ENCODE measurements around the gene EIF3I. TPM values are rescaled to one million over a fixed set of nuclear protein-coding genes. Genes with fewer than 3 reads are reported as not detected.

Gene EIF3I
- total and polyA plus RNA-seq, 2 experiments from 2014 or later, result 259 to 286 TPM

DNA sequence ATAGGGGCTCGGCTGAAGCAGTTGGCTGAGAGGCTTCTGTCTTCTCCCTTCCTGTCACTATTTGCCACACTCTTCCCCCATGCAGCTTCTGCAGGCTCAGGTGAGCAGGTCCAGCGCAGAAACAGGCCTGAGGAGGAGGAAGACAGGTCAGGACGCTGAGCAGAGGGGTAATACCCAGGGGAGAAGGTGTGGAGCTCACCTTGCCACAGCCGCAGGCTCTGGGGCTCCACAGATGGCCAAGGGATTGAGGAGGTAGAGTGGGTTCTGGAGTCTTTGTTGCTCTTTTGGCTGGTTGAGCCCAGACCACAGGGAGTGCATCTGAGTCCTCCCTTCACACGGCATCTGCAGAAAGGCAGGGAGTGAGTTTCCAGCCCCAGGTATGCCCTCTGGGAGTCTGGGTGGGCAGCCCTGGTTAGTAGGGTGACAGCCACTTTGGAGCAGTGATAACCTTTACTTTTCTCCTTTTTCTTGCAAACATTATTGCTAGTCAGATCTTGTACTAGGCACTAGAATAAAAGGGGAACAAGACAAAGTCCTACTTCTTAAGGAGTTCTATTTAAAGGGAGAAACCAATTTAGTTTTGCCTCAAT is 9.7 kb downstream of the EIF3I start:
- H3K4me1 ChIP-seq (ENCODE audit: insufficient read depth), result peaks cover 14% of the 10 kb centered on the region
- no peaks in the 10 kb centered on the region for H3K27me3 ChIP-seq (replicated peaks; ENCODE audit: insufficient read depth)
- 0 out of 2 replicates have a peak, but pooled peaks cover 7% of the 10 kb centered on the region for H3K79me2 ChIP-seq (ENCODE audit: insufficient read depth)
- WGBS, 2 experiments (ENCODE audit: low coverage in 1 of 2, low lambda C conversion rate in 2 of 2, missing lambda C conversion rate in 2 of 2), result 82 to 83% methylated on average over 5 of the region's 5 CpGs
- no peaks in the 10 kb centered on the region for H4K20me1 ChIP-seq (ENCODE audit: insufficient read depth)
- no peak overlapping the region for H2AFZ ChIP-seq
- H3K36me3 ChIP-seq (ENCODE audit: low read depth), result peaks cover 40% of the 10 kb centered on the region
- H3K9me3 ChIP-seq (ENCODE audit: low read depth), result no peaks in the 10 kb centered on the region
- H3F3A ChIP-seq (ENCODE audit: insufficient read depth), result peaks cover 33% of the 10 kb centered on the region
- DNase-seq, result no peak
- in situ Hi-C loops (cut with MboI), result no loop called here
- TF ChIP-seq EZH2 (IDR thresholded peaks at IDR 0.05; ENCODE audit: insufficient read depth, poor library complexity, severe bottlenecking) (no peak), EZH2phosphoT487 (IDR thresholded peaks at IDR 0.05; ENCODE audit: insufficient read depth, low read depth) (no peak)
- no peak overlapping the region for H3K4me2 ChIP-seq (ENCODE audit: unreplicated experiment)
- no peak overlapping the region for H3K27ac ChIP-seq
- no peaks in the 10 kb centered on the region for H3K9me2 ChIP-seq (ENCODE audit: insufficient read depth)
- no peak overlapping the region for H3K9ac ChIP-seq
- no peak overlapping the region for H3K4me3 ChIP-seq

DNA sequence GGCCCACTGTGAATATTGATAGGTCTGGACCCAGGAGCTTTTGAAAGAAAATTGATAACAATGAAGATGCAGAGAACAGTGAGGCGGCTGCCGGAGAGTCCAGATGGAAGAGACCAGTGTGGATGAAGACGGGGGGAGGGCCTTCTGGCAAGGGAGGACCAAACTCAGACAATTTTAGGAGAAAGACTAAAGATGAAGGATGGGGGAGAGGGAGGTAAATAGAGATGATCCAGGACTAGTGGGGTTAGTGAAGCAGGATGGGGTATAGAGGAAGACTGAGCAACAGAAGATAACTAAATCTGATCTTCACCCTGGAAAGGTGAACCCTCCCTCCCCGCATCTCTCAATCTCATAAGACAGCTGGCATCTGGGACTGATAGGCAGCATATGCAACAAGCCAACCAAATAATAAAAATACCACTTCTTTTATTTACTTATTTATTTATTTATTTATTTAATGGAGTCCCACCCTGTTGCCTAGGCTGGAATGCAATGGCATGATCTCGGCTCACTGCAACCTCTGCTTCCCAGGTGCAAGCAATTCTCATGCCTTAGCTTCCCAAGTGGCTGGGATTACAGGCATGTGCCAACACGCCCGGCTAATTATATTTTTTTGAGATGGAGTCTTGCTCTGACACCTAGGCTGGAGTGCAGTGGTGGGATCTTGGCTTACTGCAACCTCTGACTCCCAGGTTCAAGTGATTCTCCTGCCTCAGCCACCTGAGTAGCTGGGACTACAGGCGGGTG is 10.5 kb downstream of the EIF3I start:
- Histone ChIP-seq H4K20me1 (ENCODE audit: insufficient read depth) (no peaks in the 10 kb centered on the region), H3F3A (ENCODE audit: insufficient read depth) (peaks cover 35% of the 10 kb centered on the region), H3K9ac (no peak overlapping the region), H3K4me1 (ENCODE audit: insufficient read depth) (peaks cover 16% of the 10 kb centered on the region), H3K9me3 (ENCODE audit: low read depth) (no peaks in the 10 kb centered on the region), H3K27ac (no peak overlapping the region), H3K4me3 (no peak overlapping the region), H3K9me2 (ENCODE audit: insufficient read depth) (no peaks in the 10 kb centered on the region), H3K27me3 (replicated peaks; ENCODE audit: insufficient read depth) (no peaks in the 10 kb centered on the region), H3K79me2 (ENCODE audit: insufficient read depth) (0 out of 2 replicates have a peak, but pooled peaks cover 2% of the 10 kb centered on the region), H3K4me2 (ENCODE audit: unreplicated experiment) (no peak overlapping the region), H2AFZ (no peak overlapping the region), H3K36me3 (ENCODE audit: low read depth) (peaks cover 34% of the 10 kb centered on the region)
- in situ Hi-C loops (cut with MboI), result no loop called here
- 88 to 91% methylated on average over 8 of the region's 8 CpGs for WGBS, 2 experiments (ENCODE audit: low coverage in 1 of 2, low lambda C conversion rate in 2 of 2, missing lambda C conversion rate in 2 of 2)
- no peak for TF ChIP-seq EZH2 (IDR thresholded peaks at IDR 0.05; ENCODE audit: insufficient read depth, poor library complexity, severe bottlenecking)
- TF ChIP-seq EZH2phosphoT487 (IDR thresholded peaks at IDR 0.05; ENCODE audit: insufficient read depth, low read depth), result no peak
- no peak for DNase-seq

DNA sequence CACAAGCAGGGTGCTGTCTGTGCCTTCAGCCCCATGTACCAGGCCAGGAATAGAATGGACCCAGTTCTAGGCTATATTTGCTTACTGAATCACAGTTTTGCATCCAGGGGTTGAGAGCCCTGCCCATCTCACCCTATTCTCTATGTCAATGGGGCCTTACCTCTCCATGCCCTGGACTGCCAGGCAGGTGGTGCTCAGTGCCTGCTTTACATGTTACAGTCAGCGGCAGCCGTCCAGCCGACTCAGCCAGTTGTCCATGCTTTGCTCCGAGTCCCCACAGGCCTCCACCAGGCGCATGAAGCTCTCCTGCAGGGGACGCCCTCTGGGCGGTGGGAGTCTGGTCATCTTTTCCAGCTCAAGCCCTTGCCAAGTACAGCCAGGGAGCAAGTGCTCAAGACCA is 12.6 kb downstream of the EIF3I start:
- Histone ChIP-seq H3K4me2 (ENCODE audit: unreplicated experiment) (no peak overlapping the region), H3K4me1 (ENCODE audit: insufficient read depth) (peaks cover 16% of the 10 kb centered on the region), H4K20me1 (ENCODE audit: insufficient read depth) (no peaks in the 10 kb centered on the region), H3K9me3 (ENCODE audit: low read depth) (no peaks in the 10 kb centered on the region), H3K9ac (0 out of 2 replicates have a peak overlapping the region, but pooled peaks have one; percentile 65), H3K9me2 (ENCODE audit: insufficient read depth) (no peaks in the 10 kb centered on the region), H3F3A (ENCODE audit: insufficient read depth) (peaks cover 34% of the 10 kb centered on the region), H3K27ac (peak overlapping the region; percentile 91), H3K27me3 (replicated peaks; ENCODE audit: insufficient read depth) (no peaks in the 10 kb centered on the region), H2AFZ (no peak overlapping the region), H3K36me3 (ENCODE audit: low read depth) (peaks cover 16% of the 10 kb centered on the region), H3K79me2 (ENCODE audit: insufficient read depth) (no peaks in the 10 kb centered on the region), H3K4me3 (no peak overlapping the region)
- WGBS, 2 experiments (ENCODE audit: low coverage in 1 of 2, low lambda C conversion rate in 2 of 2, missing lambda C conversion rate in 2 of 2), result 92 to 98% methylated on average over 7 of the region's 7 CpGs
- in situ Hi-C loops (cut with MboI), result no loop called here
- DNase-seq, result no peak
- TF ChIP-seq EZH2 (IDR thresholded peaks at IDR 0.05; ENCODE audit: insufficient read depth, poor library complexity, severe bottlenecking), result no peak
- no peak for TF ChIP-seq EZH2phosphoT487 (IDR thresholded peaks at IDR 0.05; ENCODE audit: insufficient read depth, low read depth)

DNA sequence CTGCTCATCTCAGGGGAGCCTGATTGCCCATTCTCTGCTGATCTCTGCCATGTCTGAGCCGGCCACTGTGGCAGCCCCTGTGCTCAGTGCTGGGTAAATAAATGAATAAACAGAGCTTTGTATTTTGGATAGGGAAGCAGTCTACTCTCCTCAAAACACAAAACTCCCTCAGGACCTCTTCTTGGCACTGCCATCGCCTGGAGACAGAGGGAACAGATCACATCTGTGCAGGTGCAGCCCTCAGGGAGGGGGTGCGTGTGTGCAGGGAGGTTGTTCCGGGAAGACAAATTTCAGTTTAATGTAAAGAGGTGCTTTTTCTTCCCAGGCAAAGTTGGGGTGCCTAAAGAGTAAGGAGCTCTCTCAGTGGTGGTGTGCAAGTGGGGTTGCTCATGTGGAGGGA is 17.1 kb downstream of the EIF3I start:
- peaks cover 38% of the 10 kb centered on the region for H3F3A ChIP-seq (ENCODE audit: insufficient read depth)
- in situ Hi-C loops (cut with MboI), result no loop called here

More for the DNA sequence above, 17.1 kb downstream of the EIF3I start:
- H3K4me1 ChIP-seq (ENCODE audit: insufficient read depth), result peaks cover 20% of the 10 kb centered on the region
- H3K36me3 ChIP-seq (ENCODE audit: low read depth), result no peaks in the 10 kb centered on the region
- no peaks in the 10 kb centered on the region for H3K79me2 ChIP-seq (ENCODE audit: insufficient read depth)
- TF ChIP-seq EZH2phosphoT487 (IDR thresholded peaks at IDR 0.05; ENCODE audit: insufficient read depth, low read depth), result no peak
- no peak for TF ChIP-seq EZH2 (IDR thresholded peaks at IDR 0.05; ENCODE audit: insufficient read depth, poor library complexity, severe bottlenecking)
- H3K27ac ChIP-seq, result no peak overlapping the region
- DNase-seq, result no peak
- H3K9me3 ChIP-seq (ENCODE audit: low read depth), result no peaks in the 10 kb centered on the region
- H3K9me2 ChIP-seq (ENCODE audit: insufficient read depth), result no peaks in the 10 kb centered on the region
- no peak overlapping the region for H3K9ac ChIP-seq
- no peak overlapping the region for H2AFZ ChIP-seq
- H3K4me2 ChIP-seq (ENCODE audit: unreplicated experiment), result no peak overlapping the region
- no peaks in the 10 kb centered on the region for H3K27me3 ChIP-seq (replicated peaks; ENCODE audit: insufficient read depth)
- no peaks in the 10 kb centered on the region for H4K20me1 ChIP-seq (ENCODE audit: insufficient read depth)
- H3K4me3 ChIP-seq, result no peak overlapping the region
- 89 to 94% methylated on average over 4 of the region's 4 CpGs for WGBS, 2 experiments (ENCODE audit: low coverage in 1 of 2, low lambda C conversion rate in 2 of 2, missing lambda C conversion rate in 2 of 2)

Data from GM23248 (cell line).